Transverse colon (tissue), 3 donors: ENCODE data around the gene COL23A1.

ENCODE experiments used
- CTCF ChIP-seq, 5 experiments: fragments of 200-600 bp in 3 of 5; fragments of 450-650 bp in 2 of 5; sonication (generic) in 3 of 5; IDR thresholded peaks; 1 replicate in 2 of 5; 2 replicates in 3 of 5; pipeline ENCODE4 v1.5.1; 2016 to 2017; ENCODE audit warnings: antibody characterized with exemption in 5 of 5, inconsistent platforms in 3 of 5, mild to moderate bottlenecking in 2 of 5, moderate library complexity in 1 of 5
- EP300 ChIP-seq: sonication (generic); formaldehyde crosslinking; IDR thresholded peaks from one replicate; pipeline ENCODE4 v1.6.1; 2017; ENCODE audit warnings: antibody characterized with exemption, low read depth
- POLR2A ChIP-seq: fragments of 450-650 bp; IDR thresholded peaks from one replicate; pipeline ENCODE4 v1.6.1; 2016; ENCODE audit warnings: antibody characterized with exemption, mild to moderate bottlenecking, moderate library complexity

DNA sequence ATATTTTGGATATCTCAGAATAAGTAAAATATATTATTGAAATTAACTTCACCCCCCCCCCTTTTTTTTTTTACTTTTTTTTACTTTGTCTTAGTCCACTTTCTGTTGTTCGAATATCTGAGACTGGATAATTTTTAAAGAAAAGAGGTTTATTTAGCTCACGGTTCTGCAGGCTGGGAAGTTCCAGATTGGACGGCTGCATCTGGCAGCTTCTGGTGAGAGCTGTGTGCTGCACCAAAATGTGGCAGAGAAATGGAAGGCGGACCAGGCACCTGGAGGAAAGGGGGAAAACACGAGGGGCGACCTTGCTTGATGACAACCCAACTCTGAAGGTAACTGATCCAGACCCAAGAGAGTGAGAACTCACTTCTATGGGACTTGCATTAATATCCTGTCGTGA, 397.4 kb downstream of the COL23A1 start:
- no peak for TF ChIP-seq CTCF (IDR thresholded peaks at IDR 0.05)
- TF ChIP-seq EP300, result no peak
- TF ChIP-seq POLR2A, result no peak
